ENCODE data around the gene VAV3.
A peak's percentile ranks its signal among the peaks of the same experiment; 100 is the strongest.

Gene VAV3

GRCh38 chr1:107992347-107992746, 27.4 kb upstream of the VAV3 start:
- Mint-ChIP-seq H3K4me1 (no peaks in the 10 kb centered on the region), H3K27me3 (no peaks in the 10 kb centered on the region), H3K9me3 (no peaks in the 10 kb centered on the region), H3K27ac (ENCODE audit: low read depth) (no peak overlapping the region), H3K4me3 (no peak overlapping the region), H3K36me3 (ENCODE audit: insufficient read depth) (no peaks in the 10 kb centered on the region)
- DNase-seq (ENCODE audit: low spot score in 2 of 2) = no peak
- no peak for ATAC-seq (replicated peaks; ENCODE audit: extremely low read depth, poor library complexity, severe bottlenecking)

GRCh38 chr1:107991371-107992066, 26.5 kb upstream of the VAV3 start:
- Mint-ChIP-seq H3K36me3 (ENCODE audit: insufficient read depth) (no peaks in the 10 kb centered on the region), H3K27me3 (no peaks in the 10 kb centered on the region), H3K27ac (ENCODE audit: low read depth) (no peak overlapping the region), H3K4me3 (no peak overlapping the region), H3K9me3 (no peaks in the 10 kb centered on the region), H3K4me1 (no peaks in the 10 kb centered on the region)
- no peak for DNase-seq (ENCODE audit: low spot score in 2 of 2)
- no peak for ATAC-seq (replicated peaks; ENCODE audit: extremely low read depth, poor library complexity, severe bottlenecking)

- H3K27ac Mint-ChIP-seq (ENCODE audit: low read depth) = no peak overlapping the region
- no peaks in the 10 kb centered on the region for H3K36me3 Mint-ChIP-seq (ENCODE audit: insufficient read depth)
- no peaks in the 10 kb centered on the region for H3K27me3 Mint-ChIP-seq
- no peak for DNase-seq (ENCODE audit: low spot score in 2 of 2)
- no peak for ATAC-seq (replicated peaks; ENCODE audit: extremely low read depth, poor library complexity, severe bottlenecking)
- H3K9me3 Mint-ChIP-seq = no peaks in the 10 kb centered on the region
- no peak overlapping the region for H3K4me3 Mint-ChIP-seq
- H3K4me1 Mint-ChIP-seq = no peaks in the 10 kb centered on the region
Observed at GRCh38 chr1:107990606-107991005, 25.6 kb upstream of the VAV3 start.

- no peaks in the 10 kb centered on the region for H3K9me3 Mint-ChIP-seq
- H3K27ac Mint-ChIP-seq (ENCODE audit: low read depth) = no peak overlapping the region
- peaks cover 13% of the 10 kb centered on the region for H3K27me3 Mint-ChIP-seq
Observed at GRCh38 chr1:107981277-107981676, 16.3 kb upstream of the VAV3 start.

GRCh38 chr1:107979926-107980325, 14.9 kb upstream of the VAV3 start:
- Mint-ChIP-seq H3K36me3 (ENCODE audit: insufficient read depth) (peaks cover 2% of the 10 kb centered on the region), H3K4me3 (no peak overlapping the region), H3K4me1 (peaks cover 6% of the 10 kb centered on the region), H3K27me3 (peaks cover 13% of the 10 kb centered on the region), H3K27ac (ENCODE audit: low read depth) (no peak overlapping the region), H3K9me3 (no peaks in the 10 kb centered on the region)
- ATAC-seq (replicated peaks; ENCODE audit: extremely low read depth, poor library complexity, severe bottlenecking) (no peak), DNase-seq (ENCODE audit: low spot score in 2 of 2) (no peak)

More at GRCh38 chr1:107981277-107981676, 16.3 kb upstream of the VAV3 start:
- peaks cover 6% of the 10 kb centered on the region for H3K4me1 Mint-ChIP-seq
- ATAC-seq (replicated peaks; ENCODE audit: extremely low read depth, poor library complexity, severe bottlenecking) (no peak), DNase-seq (ENCODE audit: low spot score in 2 of 2) (no peak)
- H3K36me3 Mint-ChIP-seq (ENCODE audit: insufficient read depth) = peaks cover 2% of the 10 kb centered on the region
- no peak overlapping the region for H3K4me3 Mint-ChIP-seq

GRCh38 chr1:107979088-107979487, 14.1 kb upstream of the VAV3 start:
- Mint-ChIP-seq H3K36me3 (ENCODE audit: insufficient read depth) (peaks cover 2% of the 10 kb centered on the region), H3K27ac (ENCODE audit: low read depth) (no peak overlapping the region), H3K9me3 (no peaks in the 10 kb centered on the region), H3K4me1 (peaks cover 6% of the 10 kb centered on the region), H3K4me3 (no peak overlapping the region), H3K27me3 (peaks cover 13% of the 10 kb centered on the region)
- ATAC-seq (replicated peaks; ENCODE audit: extremely low read depth, poor library complexity, severe bottlenecking) (no peak), DNase-seq (ENCODE audit: low spot score in 2 of 2) (no peak)

GRCh38 chr1:107976836-107977235, 11.9 kb upstream of the VAV3 start:
- no peak for DNase-seq (ENCODE audit: low spot score in 2 of 2)
- peaks cover 2% of the 10 kb centered on the region for H3K36me3 Mint-ChIP-seq (ENCODE audit: insufficient read depth)
- H3K9me3 Mint-ChIP-seq = no peaks in the 10 kb centered on the region
- no peaks in the 10 kb centered on the region for H3K27me3 Mint-ChIP-seq
- ATAC-seq (replicated peaks; ENCODE audit: extremely low read depth, poor library complexity, severe bottlenecking) = no peak
- H3K4me1 Mint-ChIP-seq = peaks cover 6% of the 10 kb centered on the region
- H3K4me3 Mint-ChIP-seq = no peak overlapping the region
- H3K27ac Mint-ChIP-seq (ENCODE audit: low read depth) = no peak overlapping the region

GRCh38 chr1:107976431-107976830, 11.5 kb upstream of the VAV3 start:
- Mint-ChIP-seq H3K9me3 (no peaks in the 10 kb centered on the region), H3K27ac (ENCODE audit: low read depth) (no peak overlapping the region), H3K4me3 (no peak overlapping the region), H3K36me3 (ENCODE audit: insufficient read depth) (peaks cover 2% of the 10 kb centered on the region), H3K27me3 (no peaks in the 10 kb centered on the region), H3K4me1 (peaks cover 6% of the 10 kb centered on the region)
- no peak for DNase-seq (ENCODE audit: low spot score in 2 of 2)
- ATAC-seq (replicated peaks; ENCODE audit: extremely low read depth, poor library complexity, severe bottlenecking) = no peak

- no peak for ATAC-seq (replicated peaks; ENCODE audit: extremely low read depth, poor library complexity, severe bottlenecking)
Observed at GRCh38 chr1:107975851-107976250, 10.9 kb upstream of the VAV3 start.

GRCh38 chr1:107974090-107974489, 9.1 kb upstream of the VAV3 start:
- ATAC-seq (replicated peaks; ENCODE audit: extremely low read depth, poor library complexity, severe bottlenecking) (no peak), DNase-seq (ENCODE audit: low spot score in 2 of 2) (no peak)
- Mint-ChIP-seq H3K27ac (ENCODE audit: low read depth) (no peak overlapping the region), H3K4me1 (no peaks in the 10 kb centered on the region), H3K27me3 (no peaks in the 10 kb centered on the region), H3K4me3 (no peak overlapping the region), H3K9me3 (no peaks in the 10 kb centered on the region), H3K36me3 (ENCODE audit: insufficient read depth) (peaks cover 2% of the 10 kb centered on the region)

More at GRCh38 chr1:107975851-107976250, 10.9 kb upstream of the VAV3 start:
- DNase-seq (ENCODE audit: low spot score in 2 of 2) = no peak
- Mint-ChIP-seq H3K27ac (ENCODE audit: low read depth) (no peak overlapping the region), H3K4me3 (no peak overlapping the region), H3K36me3 (ENCODE audit: insufficient read depth) (peaks cover 2% of the 10 kb centered on the region), H3K4me1 (peaks cover 6% of the 10 kb centered on the region), H3K9me3 (no peaks in the 10 kb centered on the region), H3K27me3 (no peaks in the 10 kb centered on the region)

GRCh38 chr1:107972391-107973180, 7.6 kb upstream of the VAV3 start:
- H3K4me3 Mint-ChIP-seq = no peak overlapping the region
- peaks cover 3% of the 10 kb centered on the region for H3K36me3 Mint-ChIP-seq (ENCODE audit: insufficient read depth)
- DNase-seq (ENCODE audit: low spot score in 2 of 2) (no peak), ATAC-seq (replicated peaks; ENCODE audit: extremely low read depth, poor library complexity, severe bottlenecking) (no peak)
- H3K27ac Mint-ChIP-seq (ENCODE audit: low read depth) = no peak overlapping the region
- no peaks in the 10 kb centered on the region for H3K4me1 Mint-ChIP-seq
- H3K9me3 Mint-ChIP-seq = no peaks in the 10 kb centered on the region
- H3K27me3 Mint-ChIP-seq = no peaks in the 10 kb centered on the region

- Mint-ChIP-seq H3K4me3 (peak overlapping the region; percentile 60), H3K4me1 (peaks cover 19% of the 10 kb centered on the region), H3K27ac (ENCODE audit: low read depth) (no peak overlapping the region), H3K27me3 (no peaks in the 10 kb centered on the region), H3K9me3 (no peaks in the 10 kb centered on the region), H3K36me3 (ENCODE audit: insufficient read depth) (peaks cover 21% of the 10 kb centered on the region)
- DNase-seq (ENCODE audit: low spot score in 2 of 2) = no peak
- no peak for ATAC-seq (replicated peaks; ENCODE audit: extremely low read depth, poor library complexity, severe bottlenecking)
Observed at GRCh38 chr1:107966550-107966949, 1.6 kb upstream of the VAV3 start.

All from central memory CD8-positive, alpha-beta T cell (primary cell).